Activated naive CD4-positive, alpha-beta T cell treated with anti-CD3 and anti-CD28 coated beads for 36 hours (primary cell): ENCODE results near the gene GSTM5. TPM values are rescaled to one million over a fixed set of nuclear protein-coding genes. Genes with fewer than 3 reads are reported as not detected.
"Not testable (repeated sequence)": the region's sequence is repeated elsewhere in the genome, so short reads cannot be mapped to it uniquely, and the experiment has no call there.

Experiments used
- CTCF ChIA-PET: fragments of 350-600 bp; sonication (Branson Sonifier 250); formaldehyde crosslinking; loops from one replicate; lab custom pipeline; 2021; ENCODE audit warnings: antibody characterized with exemption; lab: Charles Lee
- DNase-seq: peaks from one replicate; pipeline ENCODE4 v3.0.0-alpha.2; 2020
- H3K27ac Mint-ChIP-seq: one replicate; pipeline ENCODE4 v1.8.0; 2021; ENCODE audit warnings: mild to moderate bottlenecking, mixed read lengths
- H3K27me3 Mint-ChIP-seq: one replicate; pipeline ENCODE4 v1.8.0; 2021; ENCODE audit warnings: low read depth, mixed read lengths
- H3K36me3 Mint-ChIP-seq: one replicate; pipeline ENCODE4 v1.8.0; 2021; ENCODE audit warnings: low read depth, mixed read lengths
- H3K4me1 Mint-ChIP-seq: one replicate; pipeline ENCODE4 v1.8.0; 2021; ENCODE audit warnings: low read depth, mixed read lengths
- H3K4me3 Mint-ChIP-seq: one replicate; pipeline ENCODE4 v1.8.0; 2021; ENCODE audit warnings: mild to moderate bottlenecking, moderate library complexity, mixed read lengths
- H3K9me3 Mint-ChIP-seq: one replicate; pipeline ENCODE4 v1.8.0; 2021; ENCODE audit warnings: mixed read lengths
- intact Hi-C: fragments of 100-400 bp; cut with micrococcal nuclease; formaldehyde crosslinking; loops from one replicate; pipeline ENCODE4 v1.15.1; 2023
- total RNA-seq, 2 experiments: library from RNA; stranded (reverse); gene quantifications; one replicate each; pipeline ENCODE4 v1.2.3, GENCODE V29; 2021

Gene GSTM5
- total RNA-seq, 2 experiments from 2014 or later, result not detected

DNA sequence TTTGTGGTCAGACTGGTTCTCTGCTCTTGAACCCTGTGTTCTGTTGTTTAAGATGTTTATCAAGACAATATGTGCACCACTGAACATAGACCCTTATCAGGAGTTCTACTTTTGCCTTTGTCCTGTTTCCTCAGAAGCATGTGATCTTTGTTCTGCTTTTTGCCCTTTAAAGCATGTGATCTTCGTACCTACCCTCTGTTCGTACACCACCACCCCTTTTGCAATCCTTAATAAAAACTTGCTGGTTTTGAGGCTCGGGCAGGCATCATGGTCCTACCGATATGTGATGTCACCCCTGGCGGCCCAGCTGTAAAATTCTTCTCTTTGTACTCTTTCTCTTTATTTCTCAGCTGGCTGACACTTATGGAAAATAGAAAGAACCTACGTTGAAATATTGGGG, 27.3 kb upstream of the GSTM5 start:
- H3K9me3 Mint-ChIP-seq, CTCF ChIA-PET, H3K27ac Mint-ChIP-seq, H3K27me3 Mint-ChIP-seq, H3K36me3 Mint-ChIP-seq, intact Hi-C loops, DNase-seq, H3K4me3 Mint-ChIP-seq, H3K4me1 Mint-ChIP-seq: not testable (repeated sequence)

DNA sequence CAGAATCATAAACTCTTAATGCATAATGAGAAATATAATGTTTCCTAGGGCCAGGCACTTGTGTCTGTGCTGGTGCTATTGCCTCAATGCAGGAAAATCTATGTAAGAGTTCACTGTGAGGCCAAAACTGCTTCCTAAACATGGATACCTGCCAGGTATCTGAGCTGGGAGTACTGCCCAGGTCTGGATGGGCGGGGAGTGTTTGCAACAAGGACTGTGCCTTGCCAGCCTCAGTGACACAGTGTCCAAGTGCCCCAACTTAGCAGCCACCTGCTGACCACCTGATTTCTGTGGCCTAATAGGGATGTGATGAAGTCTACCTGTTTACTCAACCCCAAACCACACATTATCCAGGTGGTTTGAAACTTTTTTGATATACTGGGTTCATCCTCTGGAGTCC, 26.7 kb upstream of the GSTM5 start:
- intact Hi-C loops, H3K4me3 Mint-ChIP-seq: not testable (repeated sequence)

DNA sequence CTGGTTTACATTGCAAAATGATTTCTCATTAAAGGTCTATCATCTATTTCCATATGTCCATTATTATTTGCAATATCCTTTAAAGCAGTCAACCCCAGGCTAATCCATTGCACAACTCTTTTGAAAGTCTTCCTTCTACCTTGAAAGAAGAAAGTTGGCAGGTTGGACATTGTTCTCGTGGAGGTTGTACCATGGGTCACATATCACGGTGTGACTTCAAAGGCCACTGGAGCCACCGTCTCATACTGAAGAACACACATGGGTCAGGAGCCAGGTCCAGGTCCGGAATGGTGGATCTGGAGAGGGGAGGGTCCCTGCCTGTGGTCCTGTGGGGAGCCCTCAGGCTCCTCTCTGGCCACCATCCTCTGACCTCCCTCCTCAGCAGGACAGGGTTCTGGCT, 26.2 kb upstream of the GSTM5 start:
- intact Hi-C loops, H3K27me3 Mint-ChIP-seq, CTCF ChIA-PET, H3K27ac Mint-ChIP-seq, H3K4me3 Mint-ChIP-seq, H3K4me1 Mint-ChIP-seq, H3K9me3 Mint-ChIP-seq, DNase-seq, H3K36me3 Mint-ChIP-seq: not testable (repeated sequence)

More for the DNA sequence above, 26.7 kb upstream of the GSTM5 start:
- H3K36me3 Mint-ChIP-seq, DNase-seq, H3K27me3 Mint-ChIP-seq, H3K4me1 Mint-ChIP-seq, CTCF ChIA-PET, H3K9me3 Mint-ChIP-seq, H3K27ac Mint-ChIP-seq: not testable (repeated sequence)

- H3K27ac Mint-ChIP-seq, H3K27me3 Mint-ChIP-seq, intact Hi-C loops, CTCF ChIA-PET, H3K4me3 Mint-ChIP-seq, H3K9me3 Mint-ChIP-seq, H3K4me1 Mint-ChIP-seq, H3K36me3 Mint-ChIP-seq, DNase-seq: not testable (repeated sequence)
Measured at GRCh38 chr1:109687109-109687508, 24.9 kb upstream of the GSTM5 start.

- no peaks in the 10 kb centered on the region for H3K36me3 Mint-ChIP-seq
- H3K27ac Mint-ChIP-seq, result no peak within 1 kb of the TSS
- intact Hi-C loops, result no loop called here
- CTCF ChIA-PET, result no interaction called here
- DNase-seq, result no peak
- H3K9me3 Mint-ChIP-seq, result no peaks in the 10 kb centered on the region
- no peak within 1 kb of the TSS for H3K4me3 Mint-ChIP-seq
- H3K4me1 Mint-ChIP-seq, result no peaks in the 10 kb centered on the region
- no peaks in the 10 kb centered on the region for H3K27me3 Mint-ChIP-seq
Measured at GRCh38 chr1:109687641-109688499, 24.2 kb upstream of the GSTM5 start, which contains the start of gene GSTM1. GSTM1 (plus strand) TSS chr1:109687817; CDS start chr1:109687874, 57 bp downstream.

- DNase-seq, result no peak
- Mint-ChIP-seq H3K4me3 (no peak overlapping the region), H3K36me3 (no peaks in the 10 kb centered on the region), H3K9me3 (no peaks in the 10 kb centered on the region), H3K27ac (no peak overlapping the region), H3K27me3 (no peaks in the 10 kb centered on the region), H3K4me1 (no peaks in the 10 kb centered on the region)
- intact Hi-C loops, result no loop called here
- CTCF ChIA-PET, result no interaction called here
Measured at GRCh38 chr1:109689844-109690405, 22.1 kb upstream of the GSTM5 start.

DNA sequence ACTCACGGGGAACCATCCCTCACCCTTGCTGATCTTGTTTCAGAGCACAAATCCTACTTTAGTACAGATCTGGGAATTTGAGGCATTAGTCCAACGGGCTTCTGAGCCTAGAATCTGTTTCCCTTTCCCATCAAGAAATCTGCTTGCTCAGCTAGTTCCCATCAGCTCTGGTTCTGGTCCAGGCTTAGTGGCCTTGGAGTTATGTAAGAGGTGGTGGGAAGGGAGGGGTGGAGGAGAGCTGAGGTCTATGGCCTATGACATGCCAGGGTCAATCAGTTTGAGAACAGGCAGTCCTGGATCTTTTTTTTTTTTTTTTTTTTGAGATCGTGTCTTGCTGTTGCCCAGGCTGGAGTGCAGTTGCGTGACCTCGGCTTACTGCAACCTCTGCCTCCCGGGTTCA, 20.3 kb upstream of the GSTM5 start:
- Mint-ChIP-seq H3K27ac (no peak overlapping the region), H3K27me3 (no peaks in the 10 kb centered on the region), H3K9me3 (no peaks in the 10 kb centered on the region), H3K36me3 (no peaks in the 10 kb centered on the region), H3K4me3 (no peak overlapping the region), H3K4me1 (no peaks in the 10 kb centered on the region)
- CTCF ChIA-PET, result no interaction called here
- intact Hi-C loops, result no loop called here
- no peak for DNase-seq

DNA sequence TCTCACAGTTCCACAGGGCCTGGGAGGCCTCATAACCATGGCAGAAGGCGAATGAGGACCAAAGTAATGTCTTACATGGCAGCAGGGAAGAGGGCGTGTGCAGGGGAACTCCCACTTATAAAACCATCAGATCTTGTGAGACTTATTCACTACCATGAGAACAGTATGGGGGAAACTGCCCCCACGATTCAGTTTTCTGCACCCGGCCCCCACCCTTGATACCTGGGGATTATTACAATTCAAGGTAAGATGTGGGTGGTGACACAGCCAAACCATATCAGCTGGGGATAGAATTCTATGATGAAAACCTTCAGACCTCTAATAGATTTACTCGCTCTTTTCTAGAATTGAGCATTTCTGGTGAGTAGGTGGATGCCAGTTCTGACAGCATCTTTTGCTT, 17.7 kb upstream of the GSTM5 start:
- CTCF ChIA-PET, H3K36me3 Mint-ChIP-seq, H3K4me1 Mint-ChIP-seq, DNase-seq, H3K27ac Mint-ChIP-seq, H3K4me3 Mint-ChIP-seq, intact Hi-C loops, H3K27me3 Mint-ChIP-seq, H3K9me3 Mint-ChIP-seq: not testable (repeated sequence)

GRCh38 chr1:109695138-109695537, 16.9 kb upstream of the GSTM5 start:
- CTCF ChIA-PET, intact Hi-C loops, H3K9me3 Mint-ChIP-seq, H3K4me3 Mint-ChIP-seq, DNase-seq, H3K27me3 Mint-ChIP-seq, H3K36me3 Mint-ChIP-seq, H3K27ac Mint-ChIP-seq, H3K4me1 Mint-ChIP-seq: not testable (repeated sequence)

- H3K4me3 Mint-ChIP-seq, result no peak overlapping the region
- H3K27me3 Mint-ChIP-seq, result no peaks in the 10 kb centered on the region
- CTCF ChIA-PET, result no interaction called here
- intact Hi-C loops, result no loop called here
- H3K4me1 Mint-ChIP-seq, result no peaks in the 10 kb centered on the region
- no peaks in the 10 kb centered on the region for H3K9me3 Mint-ChIP-seq
- DNase-seq, result no peak
- H3K27ac Mint-ChIP-seq, result no peak overlapping the region
- no peaks in the 10 kb centered on the region for H3K36me3 Mint-ChIP-seq
Measured at GRCh38 chr1:109697066-109697465, 15.0 kb upstream of the GSTM5 start.

DNA sequence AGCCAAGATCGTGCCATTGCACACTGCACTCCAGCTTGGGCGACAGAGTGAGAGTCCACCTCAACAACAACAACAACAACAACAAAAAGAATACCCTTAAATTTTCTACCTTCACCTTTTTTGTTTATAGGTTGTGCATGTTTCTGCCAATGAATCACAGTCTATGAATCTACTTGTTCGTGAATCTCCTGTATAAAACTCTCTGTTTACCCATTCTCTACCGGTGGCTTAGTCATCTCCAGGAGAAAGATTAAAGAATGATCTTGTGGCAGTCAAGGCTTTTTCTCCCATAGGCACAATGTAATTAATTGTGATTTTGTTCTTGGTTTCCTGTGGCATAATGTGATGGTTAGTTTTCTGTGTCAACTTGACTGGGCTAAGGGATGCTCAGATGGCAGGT, 14.2 kb upstream of the GSTM5 start:
- DNase-seq, CTCF ChIA-PET: not testable (repeated sequence)

DNA sequence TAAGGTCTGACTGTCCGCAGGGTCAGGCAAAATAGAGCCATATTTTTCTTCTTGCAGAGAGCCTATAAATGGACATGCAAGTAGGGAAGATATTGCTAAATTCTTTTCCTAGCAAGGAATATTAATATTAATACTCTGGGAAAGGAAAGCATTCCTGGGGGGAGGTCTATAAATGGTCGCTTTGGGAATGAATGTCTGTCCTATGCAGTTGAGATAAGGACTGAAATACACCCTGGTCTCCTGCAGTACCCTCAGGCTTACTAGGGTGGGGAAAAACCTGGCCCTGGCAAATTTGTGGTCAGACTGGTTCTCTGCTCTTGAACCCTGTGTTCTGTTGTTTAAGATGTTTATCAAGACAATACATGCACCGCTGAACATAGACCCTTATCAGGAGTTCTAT, 9.1 kb upstream of the GSTM5 start:
- H3K27ac Mint-ChIP-seq, H3K36me3 Mint-ChIP-seq, CTCF ChIA-PET, intact Hi-C loops, H3K27me3 Mint-ChIP-seq, H3K9me3 Mint-ChIP-seq, H3K4me1 Mint-ChIP-seq, DNase-seq, H3K4me3 Mint-ChIP-seq: not testable (repeated sequence)

More for the DNA sequence above, 14.2 kb upstream of the GSTM5 start:
- H3K4me1 Mint-ChIP-seq, H3K27me3 Mint-ChIP-seq, H3K9me3 Mint-ChIP-seq, H3K36me3 Mint-ChIP-seq, H3K27ac Mint-ChIP-seq, H3K4me3 Mint-ChIP-seq, intact Hi-C loops: not testable (repeated sequence)

- intact Hi-C loops, result no loop called here
- H3K27me3 Mint-ChIP-seq, result no peaks in the 10 kb centered on the region
- CTCF ChIA-PET, result interaction anchor here (0.6 to 0.7 kb wide), 2 partner anchors 158 to 171 kb away, joined by 3 to 4 read pairs; no protein-coding TSS in a partner anchor
- H3K27ac Mint-ChIP-seq, result no peak overlapping the region
- H3K9me3 Mint-ChIP-seq, result peaks cover 14% of the 10 kb centered on the region
- no peaks in the 10 kb centered on the region for H3K36me3 Mint-ChIP-seq
- H3K4me1 Mint-ChIP-seq, result no peaks in the 10 kb centered on the region
- no peak for DNase-seq
- H3K4me3 Mint-ChIP-seq, result no peak overlapping the region
Measured at GRCh38 chr1:109704173-109704572, 7.9 kb upstream of the GSTM5 start.
